Measurements from ENCODE around the gene FBXO48.
"Not testable (repeated sequence)": the region's sequence is repeated elsewhere in the genome, so short reads cannot be mapped to it uniquely, and the experiment has no call there.

FBXO48 gene

GRCh38 chr2:68471385-68471784 lies 4.3 kb upstream of the FBXO48 start:
- DNase-seq: no peak

- no peak for DNase-seq
Measured at GRCh38 chr2:68469935-68470334, 2.8 kb upstream of the FBXO48 start.

DNA sequence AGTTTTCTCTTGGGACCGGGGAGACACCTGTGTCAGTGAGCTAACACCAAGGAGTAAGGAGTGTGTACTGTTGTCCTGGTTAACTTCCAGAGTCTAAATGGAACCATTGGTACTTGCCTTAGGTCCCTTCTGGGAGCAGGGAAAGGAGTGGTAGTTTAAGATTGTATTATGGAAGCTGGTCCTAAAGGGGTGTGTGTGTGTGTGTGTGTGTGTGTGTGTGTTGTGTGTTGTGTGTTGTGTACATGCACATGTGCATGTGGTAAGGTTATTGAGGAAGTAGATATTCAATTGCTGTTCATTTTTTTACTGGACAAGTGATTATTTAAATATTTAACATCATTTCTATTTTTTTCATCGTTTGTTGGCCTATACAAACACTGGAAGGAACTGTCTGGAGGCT lies 1.7 kb upstream of the FBXO48 start:
- DNase-seq: no peak

DNA sequence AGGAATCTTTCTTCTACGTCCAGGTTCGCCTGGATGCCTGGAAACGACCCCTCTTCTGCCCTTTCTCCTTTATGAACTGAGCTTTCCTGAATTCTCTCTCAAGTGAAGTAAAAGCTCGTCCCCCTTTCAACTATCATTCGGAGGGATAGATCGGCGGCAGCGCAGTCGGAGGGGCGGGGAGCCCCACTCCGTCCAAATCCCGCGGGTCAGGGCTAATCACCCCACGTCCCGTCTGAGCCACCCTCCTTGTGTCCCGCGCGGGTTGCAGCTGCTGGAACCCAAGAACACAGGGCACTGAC lies 367 bp downstream of the FBXO48 start:
- DNase-seq: no peak

DNA sequence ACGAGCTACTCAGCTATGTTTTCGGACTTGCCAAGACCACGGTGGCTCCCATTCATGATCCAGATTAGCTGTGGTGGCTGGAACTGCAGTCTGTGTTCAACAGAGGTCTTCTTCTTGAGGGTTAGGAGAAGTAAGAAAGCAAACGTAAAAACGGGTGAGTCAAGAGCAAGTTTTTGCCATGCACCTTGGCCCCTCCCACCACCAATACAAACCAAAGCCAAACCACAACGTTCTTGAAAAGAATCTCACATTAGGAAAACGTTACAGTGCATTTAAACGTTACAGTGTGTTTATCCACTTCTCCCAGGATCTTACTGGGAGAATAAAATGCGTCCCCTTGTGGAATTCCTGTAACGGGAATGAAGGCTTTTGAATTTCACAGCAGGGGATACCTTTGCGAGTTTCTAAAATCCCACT lies 725 bp downstream of the FBXO48 start:
- DNase-seq: peak; percentile 78

- DNase-seq: peak; percentile 55
Measured at GRCh38 chr2:68465081-68465916, 1.8 kb downstream of the FBXO48 start.

GRCh38 chr2:68464651-68465050 lies 2.4 kb downstream of the FBXO48 start:
- DNase-seq: no peak

GRCh38 chr2:68463287-68463877 lies 3.7 kb downstream of the FBXO48 start:
- DNase-seq: no peak

- no peak for DNase-seq
Measured at GRCh38 chr2:68458981-68459380, 8.1 kb downstream of the FBXO48 start.

DNA sequence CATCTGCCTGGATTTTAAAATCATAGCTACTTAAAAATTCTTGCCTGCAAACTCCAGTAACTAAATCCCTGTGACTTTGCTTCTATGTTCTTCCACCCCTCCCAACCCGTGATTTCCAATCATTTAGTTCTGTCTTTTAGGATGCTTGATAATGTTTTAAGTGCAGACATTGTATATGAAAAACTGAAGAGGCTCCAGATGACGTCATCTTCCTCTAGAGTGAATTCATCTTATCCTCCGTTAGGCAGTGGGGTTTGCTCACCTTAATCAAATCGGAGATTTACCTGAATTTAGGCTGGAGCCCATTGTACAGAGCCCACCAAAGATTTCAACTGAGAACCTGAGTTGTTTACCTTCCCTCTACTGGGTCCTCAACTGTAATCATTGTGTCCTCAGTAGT lies 10.9 kb downstream of the FBXO48 start:
- no peak for DNase-seq

- no peak for DNase-seq
Measured at GRCh38 chr2:68454719-68455118, 12.4 kb downstream of the FBXO48 start.

DNA sequence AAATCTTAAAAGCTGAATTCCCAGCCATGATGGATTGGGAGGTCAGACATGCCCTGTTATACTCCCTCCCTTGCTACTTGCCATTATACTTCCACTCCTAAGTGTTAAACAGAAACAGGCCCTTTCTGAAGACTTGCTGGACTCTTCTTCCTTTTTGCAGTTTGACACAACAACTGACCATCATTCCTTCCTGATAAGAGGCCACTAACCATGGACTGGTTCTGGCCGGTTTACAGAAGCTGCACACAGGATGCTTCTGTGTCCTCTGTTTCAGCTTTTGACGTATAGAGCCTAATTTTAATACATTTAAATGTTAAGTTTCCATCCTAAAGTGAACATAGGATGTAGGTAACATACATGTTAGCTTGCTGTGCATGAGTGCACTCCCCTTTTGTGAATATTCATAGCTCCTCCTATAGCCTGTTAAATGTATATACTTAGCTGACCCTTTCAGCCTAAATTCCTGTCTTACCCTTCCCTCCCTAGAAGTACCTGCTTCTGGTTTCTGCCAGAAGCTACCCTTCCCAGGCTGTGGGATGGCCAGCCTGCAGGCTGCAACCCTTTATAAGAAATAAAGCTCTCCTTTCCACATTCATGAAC lies 13.2 kb downstream of the FBXO48 start:
- no peak for DNase-seq

- DNase-seq: no peak
Measured at GRCh38 chr2:68452158-68452900, 14.8 kb downstream of the FBXO48 start.

DNA sequence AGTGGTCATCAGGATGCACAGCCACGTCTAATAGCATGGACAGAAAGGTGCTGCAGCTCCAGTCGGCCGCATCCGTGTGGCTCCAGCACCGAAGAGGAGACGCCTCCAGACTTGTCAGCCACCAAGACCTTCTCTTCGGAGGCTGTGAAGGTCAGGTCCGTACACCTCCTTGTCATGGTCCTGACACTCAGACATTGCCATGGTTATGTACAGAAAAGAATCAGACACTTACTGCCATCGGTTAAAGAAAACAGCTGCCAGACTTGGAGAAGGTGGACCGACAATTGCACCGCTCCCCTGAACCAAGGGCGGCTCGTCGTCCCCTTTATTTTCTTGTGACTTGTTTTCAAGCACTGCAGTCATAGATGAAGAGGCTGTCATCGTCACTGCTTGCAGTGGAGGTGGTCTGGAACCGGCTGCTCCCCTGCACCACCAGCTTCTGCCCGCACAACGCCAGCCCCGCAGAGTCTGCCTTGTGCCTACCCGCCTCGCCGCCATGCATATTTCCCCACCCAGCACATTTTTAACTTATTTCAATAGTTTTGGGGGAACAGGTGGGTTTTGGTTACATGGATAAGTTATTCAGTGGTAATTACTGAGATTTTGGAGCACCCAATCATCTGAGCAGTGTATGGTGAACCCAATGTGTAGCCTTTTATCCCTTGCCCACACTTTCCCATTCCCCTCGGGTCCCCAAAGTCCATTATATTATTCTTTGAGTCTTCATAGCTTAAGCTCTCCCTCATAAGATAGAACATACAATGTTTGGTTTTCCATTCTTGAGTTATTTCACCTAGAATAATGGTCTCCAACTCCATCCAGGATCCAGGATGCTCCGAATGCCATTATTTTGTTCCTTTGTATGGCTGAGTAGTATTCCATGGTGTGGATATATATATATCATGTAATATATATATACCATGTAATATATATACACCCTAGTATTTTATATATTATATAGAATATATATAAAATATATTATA lies 18.1 kb downstream of the FBXO48 start:
- DNase-seq: no peak

- no peak for DNase-seq
Measured at GRCh38 chr2:68447118-68447517, 20.0 kb downstream of the FBXO48 start.

DNA sequence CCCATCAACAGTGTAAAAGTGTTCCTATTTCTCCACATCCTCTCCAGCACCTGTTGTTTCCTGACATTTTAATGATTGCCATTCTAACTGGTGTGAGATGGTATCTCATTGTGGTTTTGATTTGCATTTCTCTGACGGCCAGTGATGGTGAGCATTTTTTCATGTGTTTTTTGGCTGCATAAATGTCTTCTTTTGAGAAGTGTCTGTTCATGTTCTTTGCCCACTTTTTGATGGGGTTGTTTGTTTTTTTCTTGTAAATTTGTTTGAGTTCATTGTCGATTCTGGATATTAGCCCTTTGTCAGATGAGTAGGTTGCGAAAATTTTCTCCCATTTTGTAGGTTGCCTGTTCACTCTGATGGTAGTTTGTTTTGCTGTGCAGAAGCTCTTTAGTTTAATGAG lies 20.7 kb downstream of the FBXO48 start:
- DNase-seq: not testable (repeated sequence)

DNA sequence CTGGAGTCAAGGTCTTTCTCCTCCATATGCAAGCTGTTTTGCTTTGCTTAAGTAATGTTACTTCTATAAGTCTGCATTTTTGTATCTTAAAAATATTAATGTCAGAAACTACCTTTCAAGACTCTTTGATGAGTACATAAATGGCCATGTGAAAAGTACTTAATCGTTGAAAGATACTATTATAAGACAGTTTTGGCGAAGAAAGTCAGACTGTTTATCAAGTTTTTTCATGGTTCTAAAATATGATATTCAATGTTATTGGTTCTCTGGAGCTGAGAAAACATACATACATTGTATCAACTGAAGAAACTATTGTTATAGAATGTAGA lies 25.1 kb downstream of the FBXO48 start:
- no peak for DNase-seq

DNA sequence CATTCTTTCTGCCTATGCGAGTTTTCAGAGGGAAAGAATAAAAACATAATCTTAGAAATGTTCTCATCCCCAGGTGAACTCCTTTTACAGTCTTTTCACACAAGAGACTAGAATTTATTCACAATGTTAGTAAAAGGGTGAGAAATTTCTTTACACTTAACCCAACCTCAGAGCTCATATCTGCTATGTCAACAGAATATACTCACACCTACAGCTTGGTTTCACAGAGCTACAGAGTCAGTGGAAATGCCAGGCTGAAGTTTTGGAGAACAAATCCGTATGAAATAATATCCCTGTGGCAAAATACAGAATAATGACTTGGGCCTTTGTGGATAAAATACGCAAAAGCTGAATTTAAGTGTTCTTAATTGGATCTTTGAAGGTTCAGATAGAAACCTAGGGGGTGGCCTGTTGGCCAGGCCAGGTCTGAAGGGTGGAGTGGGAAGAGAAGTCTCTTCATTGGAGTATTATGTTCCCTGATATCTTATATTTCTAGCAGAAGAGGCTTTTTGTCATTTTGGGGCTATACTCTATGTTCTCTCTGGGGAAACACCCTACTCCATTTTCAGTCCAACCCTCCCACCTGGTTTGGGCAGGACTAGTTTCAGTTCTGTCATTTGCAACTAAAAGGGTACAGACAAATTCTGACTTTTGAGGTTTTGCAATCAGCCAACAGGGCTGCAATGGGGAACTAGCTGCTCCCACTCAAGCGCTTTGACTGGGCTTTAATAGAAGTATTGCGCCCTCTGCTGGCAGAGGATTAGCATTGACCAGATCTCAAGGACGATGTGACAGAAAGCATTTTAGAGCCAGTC lies 25.7 kb downstream of the FBXO48 start:
- DNase-seq: peak; percentile 85

GRCh38 chr2:68438455-68439303 lies 28.4 kb downstream of the FBXO48 start:
- no peak for DNase-seq

GRCh38 chr2:68436270-68436669 lies 30.8 kb downstream of the FBXO48 start:
- no peak for DNase-seq

- DNase-seq: no peak
Measured at GRCh38 chr2:68435615-68436014, 31.5 kb downstream of the FBXO48 start.
